Osteocyte (in vitro differentiated cells): ENCODE data around the gene KCNH1. TPM values are rescaled to one million over a fixed set of nuclear protein-coding genes. Genes with fewer than 3 reads are reported as not detected.

ENCODE experiments used
- DNase-seq: peaks from one replicate; pipeline ENCODE4 v3.0.0; 2021; ENCODE audit warnings: mixed read lengths; ENCODE audit not compliant: unreplicated experiment; ENCODE audit errors: extremely low spot score
- H3K27ac Mint-ChIP-seq: one replicate; pipeline ENCODE4 v1.8.0; 2021; ENCODE audit warnings: mild to moderate bottlenecking, mixed read lengths; ENCODE audit not compliant: unreplicated experiment
- H3K27me3 Mint-ChIP-seq: one replicate; pipeline ENCODE4 v1.8.0; 2021; ENCODE audit warnings: mixed read lengths; ENCODE audit not compliant: unreplicated experiment
- H3K36me3 Mint-ChIP-seq: one replicate; pipeline ENCODE4 v1.8.0; 2021; ENCODE audit warnings: mixed read lengths; ENCODE audit not compliant: unreplicated experiment
- H3K4me1 Mint-ChIP-seq: one replicate; pipeline ENCODE4 v1.8.0; 2021; ENCODE audit warnings: mixed read lengths; ENCODE audit not compliant: unreplicated experiment
- H3K4me3 Mint-ChIP-seq: one replicate; pipeline ENCODE4 v1.8.0; 2021; ENCODE audit warnings: mild to moderate bottlenecking, moderate library complexity, mixed read lengths; ENCODE audit not compliant: unreplicated experiment
- H3K9me3 Mint-ChIP-seq: one replicate; pipeline ENCODE4 v1.8.0; 2021; ENCODE audit warnings: mixed read lengths; ENCODE audit not compliant: unreplicated experiment
- total RNA-seq: library from RNA; stranded (reverse); gene quantifications from 2 replicates; pipeline ENCODE4 v1.2.1, GENCODE V29; 2021
- TF ChIP-seq, protein P1 (sequence below): fragments of 200-600 bp; sonication (generic); IDR thresholded peaks from 2 replicates; pipeline ENCODE4 v1.5.0; 2021; ENCODE audit warnings: antibody characterized with exemption, mild to moderate bottlenecking, moderate library complexity

KCNH1 gene
- total RNA-seq, 1 donor from 2014 or later = 7.3 TPM

DNA sequence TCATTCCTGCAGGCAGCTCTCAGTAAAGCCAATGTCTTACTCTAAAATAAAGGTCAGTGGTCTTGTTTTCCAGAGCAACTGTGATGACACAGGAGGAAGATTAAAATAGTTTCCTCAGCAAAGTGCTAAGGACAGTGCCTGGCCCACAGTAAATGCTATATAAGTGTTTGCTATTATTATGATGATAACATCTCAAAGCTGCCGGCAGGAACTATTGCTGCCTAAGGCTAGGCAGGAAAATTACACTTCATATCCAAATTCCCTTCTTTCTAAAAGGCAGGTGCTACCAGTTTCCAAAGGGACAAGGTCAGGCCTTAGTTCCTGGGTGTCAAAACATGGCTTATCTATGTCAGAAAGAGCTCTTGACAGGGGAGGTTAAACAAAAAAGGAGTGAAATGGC lies 403.9 kb downstream of the KCNH1 start:
- Mint-ChIP-seq H3K4me1 (no peaks in the 10 kb centered on the region), H3K27me3 (no peaks in the 10 kb centered on the region), H3K36me3 (no peaks in the 10 kb centered on the region), H3K9me3 (no peaks in the 10 kb centered on the region), H3K4me3 (no peak overlapping the region), H3K27ac (no peak overlapping the region)
- no peak for DNase-seq
- TF ChIP-seq, protein P1, sequence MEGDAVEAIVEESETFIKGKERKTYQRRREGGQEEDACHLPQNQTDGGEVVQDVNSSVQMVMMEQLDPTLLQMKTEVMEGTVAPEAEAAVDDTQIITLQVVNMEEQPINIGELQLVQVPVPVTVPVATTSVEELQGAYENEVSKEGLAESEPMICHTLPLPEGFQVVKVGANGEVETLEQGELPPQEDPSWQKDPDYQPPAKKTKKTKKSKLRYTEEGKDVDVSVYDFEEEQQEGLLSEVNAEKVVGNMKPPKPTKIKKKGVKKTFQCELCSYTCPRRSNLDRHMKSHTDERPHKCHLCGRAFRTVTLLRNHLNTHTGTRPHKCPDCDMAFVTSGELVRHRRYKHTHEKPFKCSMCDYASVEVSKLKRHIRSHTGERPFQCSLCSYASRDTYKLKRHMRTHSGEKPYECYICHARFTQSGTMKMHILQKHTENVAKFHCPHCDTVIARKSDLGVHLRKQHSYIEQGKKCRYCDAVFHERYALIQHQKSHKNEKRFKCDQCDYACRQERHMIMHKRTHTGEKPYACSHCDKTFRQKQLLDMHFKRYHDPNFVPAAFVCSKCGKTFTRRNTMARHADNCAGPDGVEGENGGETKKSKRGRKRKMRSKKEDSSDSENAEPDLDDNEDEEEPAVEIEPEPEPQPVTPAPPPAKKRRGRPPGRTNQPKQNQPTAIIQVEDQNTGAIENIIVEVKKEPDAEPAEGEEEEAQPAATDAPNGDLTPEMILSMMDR = no peak

DNA sequence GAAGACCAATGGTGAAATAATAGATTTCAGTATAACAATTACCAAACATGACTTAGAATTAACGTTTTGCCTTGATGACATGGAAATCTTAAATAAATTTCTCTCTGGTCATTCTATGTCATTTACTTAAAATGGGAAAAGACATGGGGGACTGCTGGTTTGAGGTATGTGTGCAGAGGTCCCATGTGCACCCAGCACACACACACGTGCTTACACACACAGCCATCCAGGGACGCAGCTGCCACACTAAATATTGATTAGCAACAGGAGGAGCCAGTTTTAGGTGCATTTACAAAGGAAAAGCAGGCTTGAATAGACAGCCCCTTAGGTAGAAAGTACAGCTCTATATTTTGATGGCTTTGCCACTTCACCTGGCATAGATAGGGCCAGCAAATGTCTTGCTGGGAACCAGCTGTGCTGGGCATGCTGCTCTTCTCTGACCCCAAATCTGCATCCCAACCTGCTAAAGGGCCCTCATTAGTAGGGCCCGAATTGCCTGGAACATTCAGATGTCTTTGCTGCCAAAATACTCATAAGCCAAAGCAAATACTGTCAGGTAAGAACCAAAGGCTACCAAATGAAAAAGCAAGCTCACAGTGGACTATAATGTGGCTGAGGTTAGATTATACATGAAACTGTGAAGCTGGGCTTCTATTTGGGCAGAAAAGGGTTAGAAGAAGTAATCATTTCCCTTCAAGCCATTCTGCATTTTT lies 405.4 kb downstream of the KCNH1 start:
- no peaks in the 10 kb centered on the region for H3K27me3 Mint-ChIP-seq
- no peak for DNase-seq
- no peaks in the 10 kb centered on the region for H3K9me3 Mint-ChIP-seq
- no peaks in the 10 kb centered on the region for H3K36me3 Mint-ChIP-seq
- TF ChIP-seq, protein P1 = no peak
- no peak overlapping the region for H3K27ac Mint-ChIP-seq
- no peak overlapping the region for H3K4me3 Mint-ChIP-seq
- no peaks in the 10 kb centered on the region for H3K4me1 Mint-ChIP-seq

DNA sequence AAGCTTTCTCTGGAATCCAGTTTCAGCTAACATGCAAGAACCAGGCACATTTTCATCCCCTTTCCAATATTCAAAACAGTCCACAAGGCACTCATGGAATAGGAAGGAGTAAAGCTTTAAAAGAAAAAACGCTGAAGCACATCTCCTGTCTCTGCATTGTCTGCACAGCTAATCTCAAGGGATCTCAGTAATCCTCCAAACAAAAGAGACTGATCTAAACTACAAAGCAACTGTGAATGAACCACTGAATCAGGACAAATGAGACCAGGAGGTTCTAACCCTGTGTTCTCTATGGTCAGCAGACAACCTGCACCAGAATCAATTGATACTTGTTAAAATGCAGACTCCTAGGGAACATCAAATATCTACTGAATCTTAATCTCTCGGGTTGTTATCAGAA lies 406.2 kb downstream of the KCNH1 start:
- H3K27me3 Mint-ChIP-seq = no peaks in the 10 kb centered on the region
- peaks cover 1% of the 10 kb centered on the region for H3K4me1 Mint-ChIP-seq
- TF ChIP-seq, protein P1 = no peak
- no peaks in the 10 kb centered on the region for H3K9me3 Mint-ChIP-seq
- DNase-seq = no peak
- H3K4me3 Mint-ChIP-seq = no peak overlapping the region
- H3K27ac Mint-ChIP-seq = no peak overlapping the region
- no peaks in the 10 kb centered on the region for H3K36me3 Mint-ChIP-seq

DNA sequence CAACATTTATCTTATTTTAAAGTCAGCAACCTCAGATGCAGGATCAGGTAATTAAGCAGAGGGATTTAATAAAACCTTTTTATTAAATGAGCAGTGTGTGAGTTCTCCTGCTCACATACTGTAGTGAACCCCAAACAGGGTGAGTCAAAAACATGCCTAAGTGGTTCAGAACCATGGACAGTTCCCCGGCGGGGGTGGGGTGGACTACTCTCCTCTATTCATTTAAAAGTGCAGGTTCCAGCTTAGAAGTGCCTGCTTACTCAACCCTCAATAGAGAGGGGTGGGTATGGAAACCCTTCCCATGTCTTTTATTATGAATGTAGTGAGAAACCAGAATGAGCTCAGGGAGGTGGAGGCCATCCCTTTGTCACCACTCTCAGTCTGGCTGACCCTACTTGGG lies 407.3 kb downstream of the KCNH1 start:
- no peak overlapping the region for H3K4me3 Mint-ChIP-seq
- no peaks in the 10 kb centered on the region for H3K9me3 Mint-ChIP-seq
- H3K27ac Mint-ChIP-seq = no peak overlapping the region
- H3K36me3 Mint-ChIP-seq = no peaks in the 10 kb centered on the region
- TF ChIP-seq, protein P1 = no peak
- no peak for DNase-seq
- peaks cover 1% of the 10 kb centered on the region for H3K4me1 Mint-ChIP-seq
- no peaks in the 10 kb centered on the region for H3K27me3 Mint-ChIP-seq

DNA sequence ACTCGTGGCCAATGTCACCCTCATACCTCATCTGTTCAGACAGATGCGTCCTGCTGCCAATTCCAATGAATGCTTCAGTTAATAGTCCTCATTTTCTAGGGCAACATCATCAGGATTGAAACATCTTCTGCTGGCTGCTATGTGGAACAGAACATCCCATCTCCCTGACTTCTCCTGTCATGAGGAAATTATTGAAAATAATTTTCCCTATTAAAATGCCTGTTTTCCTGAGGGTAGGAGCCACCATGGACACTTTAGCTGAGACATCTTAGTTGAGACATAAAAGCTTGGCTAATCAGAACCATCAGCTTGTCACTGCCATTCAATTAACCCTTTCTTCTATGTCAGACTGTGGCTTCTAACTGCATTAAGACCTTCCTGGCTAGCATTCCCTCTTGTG lies 409.2 kb downstream of the KCNH1 start:
- H3K9me3 Mint-ChIP-seq = no peaks in the 10 kb centered on the region
- H3K27me3 Mint-ChIP-seq = no peaks in the 10 kb centered on the region
- H3K27ac Mint-ChIP-seq = no peak overlapping the region
- no peak overlapping the region for H3K4me3 Mint-ChIP-seq
- H3K4me1 Mint-ChIP-seq = peaks cover 1% of the 10 kb centered on the region
- TF ChIP-seq, protein P1 = no peak
- H3K36me3 Mint-ChIP-seq = no peaks in the 10 kb centered on the region
- DNase-seq = no peak
